Measurements from ENCODE around the gene FMN1. TPM values are rescaled to one million over a fixed set of nuclear protein-coding genes. Genes with fewer than 3 reads are reported as not detected.

FMN1 gene
- total and polyA plus RNA-seq, 2 of the 13 experiments (the other 11 are each of a cell fraction or from before 2014, with no cell fraction given): 0.20 to 0.60 TPM

GRCh38 chr15:33029109-33029652 is 165.3 kb downstream of the FMN1 start:
- no TSS peak for BruUV-seq (replicated peaks)
- Histone ChIP-seq H2AFZ (ENCODE audit: low read length) (no peak overlapping the region), H4K20me1 (ENCODE audit: insufficient read depth, low read length) (no peaks in the 10 kb centered on the region), H3K79me2 (ENCODE audit: insufficient read depth, low read length) (no peaks in the 10 kb centered on the region), H3K9me3 (ENCODE audit: low read length) (no peaks in the 10 kb centered on the region), H3K36me3 (replicated peaks in 1 of 2; ENCODE audit: control insufficient read depth in 1 of 2, insufficient read depth in 2 of 2, low read length in 2 of 2) (no peaks in the 10 kb centered on the region), H3K4me2 (ENCODE audit: low read depth, low read length) (no peak overlapping the region), H3K27me3 (ENCODE audit: control insufficient read depth in 1 of 2, insufficient read depth in 2 of 2, low read length in 2 of 2) (no peaks in the 10 kb centered on the region), H3K4me1 (ENCODE audit: insufficient read depth, low read length) (no peaks in the 10 kb centered on the region), H3K4me3 (replicated peaks in 1 of 3; ENCODE audit: insufficient read depth in 1 of 3, low read depth in 2 of 3, low read length in 3 of 3) (no peak overlapping the region), H3K27ac (ENCODE audit: extremely low read length, insufficient read depth, low read length) (no peak overlapping the region), H3K9ac (ENCODE audit: insufficient read depth, low read depth, low read length) (no peak overlapping the region)
- no peak for DNase-seq (ENCODE audit: low spot score)
- 50% methylated on average over 5 of the region's 5 CpGs for WGBS (ENCODE audit: low lambda C conversion rate)
- no peak for FAIRE-seq
- intact Hi-C loops (cut with micrococcal nuclease; ENCODE audit: unreplicated experiment): no loop called here
- ChIA-PET POLR2A (no interaction called here), CTCF (ENCODE audit: low intra/inter-chr PET ratio, low total read pairs) (no interaction called here)
- in situ Hi-C loops (cut with HindIII; ENCODE audit: extremely low pct_ligation_motif_present, low pct_unique_long_range_greater_than_20kb): no loop called here
- TF ChIP-seq TBX3 (IDR thresholded peaks at IDR 0.05; ENCODE audit: borderline replicate concordance) (no peak), ZNF850 (CRISPR knock-in tag; conservative IDR thresholded peaks at IDR 0.05) (no peak), ZNF710 (CRISPR knock-in tag; IDR thresholded peaks at IDR 0.05; ENCODE audit: borderline replicate concordance) (no peak), ZNF782 (CRISPR knock-in tag; IDR thresholded peaks at IDR 0.05; ENCODE audit: borderline replicate concordance) (no peak), KDM1A (CRISPR knock-in tag; IDR thresholded peaks at IDR 0.05) (no peak), ZSCAN22 (CRISPR knock-in tag; IDR thresholded peaks at IDR 0.05) (no peak), KLF9 (CRISPR knock-in tag; IDR thresholded peaks at IDR 0.05; ENCODE audit: low read depth) (no peak), NR2F6 (IDR thresholded peaks at IDR 0.05) (no peak), NR2F6 (CRISPR knock-in tag; IDR thresholded peaks at IDR 0.05) (no peak), ZNF678 (CRISPR knock-in tag; IDR thresholded peaks at IDR 0.05) (no peak), STAG1 (CRISPR knock-in tag; IDR thresholded peaks at IDR 0.05) (no peak), SIN3A (IDR thresholded peaks at IDR 0.05; ENCODE audit: borderline replicate concordance, low read depth, low read length) (no peak), ZNF326 (CRISPR knock-in tag; IDR thresholded peaks at IDR 0.05; ENCODE audit: borderline replicate concordance) (no peak)
- TF ChIP-seq, protein P1, sequence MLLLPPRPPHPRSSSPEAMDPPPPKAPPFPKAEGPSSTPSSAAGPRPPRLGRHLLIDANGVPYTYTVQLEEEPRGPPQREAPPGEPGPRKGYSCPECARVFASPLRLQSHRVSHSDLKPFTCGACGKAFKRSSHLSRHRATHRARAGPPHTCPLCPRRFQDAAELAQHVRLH (CRISPR knock-in tag; IDR thresholded peaks at IDR 0.05; ENCODE audit: borderline replicate concordance, low read depth): no peak
- TF ChIP-seq, protein P2, sequence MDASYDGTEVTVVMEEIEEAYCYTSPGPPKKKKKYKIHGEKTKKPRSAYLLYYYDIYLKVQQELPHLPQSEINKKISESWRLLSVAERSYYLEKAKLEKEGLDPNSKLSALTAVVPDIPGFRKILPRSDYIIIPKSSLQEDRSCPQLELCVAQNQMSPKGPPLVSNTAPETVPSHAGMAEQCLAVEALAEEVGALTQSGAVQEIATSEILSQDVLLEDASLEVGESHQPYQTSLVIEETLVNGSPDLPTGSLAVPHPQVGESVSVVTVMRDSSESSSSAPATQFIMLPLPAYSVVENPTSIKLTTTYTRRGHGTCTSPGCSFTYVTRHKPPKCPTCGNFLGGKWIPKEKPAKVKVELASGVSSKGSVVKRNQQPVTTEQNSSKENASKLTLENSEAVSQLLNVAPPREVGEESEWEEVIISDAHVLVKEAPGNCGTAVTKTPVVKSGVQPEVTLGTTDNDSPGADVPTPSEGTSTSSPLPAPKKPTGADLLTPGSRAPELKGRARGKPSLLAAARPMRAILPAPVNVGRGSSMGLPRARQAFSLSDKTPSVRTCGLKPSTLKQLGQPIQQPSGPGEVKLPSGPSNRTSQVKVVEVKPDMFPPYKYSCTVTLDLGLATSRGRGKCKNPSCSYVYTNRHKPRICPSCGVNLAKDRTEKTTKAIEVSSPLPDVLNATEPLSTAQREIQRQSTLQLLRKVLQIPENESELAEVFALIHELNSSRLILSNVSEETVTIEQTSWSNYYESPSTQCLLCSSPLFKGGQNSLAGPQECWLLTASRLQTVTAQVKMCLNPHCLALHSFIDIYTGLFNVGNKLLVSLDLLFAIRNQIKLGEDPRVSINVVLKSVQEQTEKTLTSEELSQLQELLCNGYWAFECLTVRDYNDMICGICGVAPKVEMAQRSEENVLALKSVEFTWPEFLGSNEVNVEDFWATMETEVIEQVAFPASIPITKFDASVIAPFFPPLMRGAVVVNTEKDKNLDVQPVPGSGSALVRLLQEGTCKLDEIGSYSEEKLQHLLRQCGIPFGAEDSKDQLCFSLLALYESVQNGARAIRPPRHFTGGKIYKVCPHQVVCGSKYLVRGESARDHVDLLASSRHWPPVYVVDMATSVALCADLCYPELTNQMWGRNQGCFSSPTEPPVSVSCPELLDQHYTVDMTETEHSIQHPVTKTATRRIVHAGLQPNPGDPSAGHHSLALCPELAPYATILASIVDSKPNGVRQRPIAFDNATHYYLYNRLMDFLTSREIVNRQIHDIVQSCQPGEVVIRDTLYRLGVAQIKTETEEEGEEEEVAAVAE (CRISPR knock-in tag; IDR thresholded peaks at IDR 0.05; ENCODE audit: borderline replicate concordance): no peak
- TF ChIP-seq, protein P3, sequence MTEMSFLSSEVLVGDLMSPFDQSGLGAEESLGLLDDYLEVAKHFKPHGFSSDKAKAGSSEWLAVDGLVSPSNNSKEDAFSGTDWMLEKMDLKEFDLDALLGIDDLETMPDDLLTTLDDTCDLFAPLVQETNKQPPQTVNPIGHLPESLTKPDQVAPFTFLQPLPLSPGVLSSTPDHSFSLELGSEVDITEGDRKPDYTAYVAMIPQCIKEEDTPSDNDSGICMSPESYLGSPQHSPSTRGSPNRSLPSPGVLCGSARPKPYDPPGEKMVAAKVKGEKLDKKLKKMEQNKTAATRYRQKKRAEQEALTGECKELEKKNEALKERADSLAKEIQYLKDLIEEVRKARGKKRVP (CRISPR knock-in tag; IDR thresholded peaks at IDR 0.05): no peak
- TF ChIP-seq, protein P4, sequence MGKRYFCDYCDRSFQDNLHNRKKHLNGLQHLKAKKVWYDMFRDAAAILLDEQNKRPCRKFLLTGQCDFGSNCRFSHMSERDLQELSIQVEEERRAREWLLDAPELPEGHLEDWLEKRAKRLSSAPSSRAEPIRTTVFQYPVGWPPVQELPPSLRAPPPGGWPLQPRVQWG (CRISPR knock-in tag; IDR thresholded peaks at IDR 0.05; ENCODE audit: borderline replicate concordance, low read depth): no peak
- no peak for ATAC-seq

Data from HepG2 (cell line).